SK-MEL-5 (cell line): ENCODE measurements around the gene UFC1. TPM values are rescaled to one million over a fixed set of nuclear protein-coding genes. Genes with fewer than 3 reads are reported as not detected.
A peak's percentile ranks its signal among the peaks of the same experiment; 100 is the strongest.
"Not testable (repeated sequence)": the region's sequence is repeated elsewhere in the genome, so short reads cannot be mapped to it uniquely, and the experiment has no call there.

Source experiments
- DNase-seq: peaks from one replicate; pipeline ENCODE4 v3.0.0-alpha.2; 2016; ENCODE audit warnings: low read depth, low spot score
- in situ Hi-C: cut with HindIII; loops from 2 replicates; pipeline ENCODE4 v1.10.0; 2016; ENCODE audit warnings: low sequenced_read_pairs, high pct_unique_total_duplicates, low pct_unique_long_range_greater_than_20kb
- polyA plus RNA-seq, 2 experiments: library from polyadenylated mRNA; depleted of rRNA; stranded (reverse); fragments of >200 nt; gene quantifications; 2 replicates each; pipeline ENCODE4 v1.2.3, GENCODE V29; 2015
- total RNA-seq: library from RNA; depleted of rRNA; stranded (reverse); fragments of >200 nt; shearing (Covaris generic); gene quantifications from 2 replicates; pipeline ENCODE4 v1.2.3, GENCODE V29; 2014; rRNA removed

Gene UFC1
- 87.4 and 89.2 TPM in 2 replicates for total RNA-seq
- polyA plus RNA-seq (2015; cell fraction: cytosol; rRNA removed) = 62.9 and 79.5 TPM in 2 replicates
- 20.3 and 34.0 TPM in 2 replicates for polyA plus RNA-seq (2015; cell fraction: nucleus; rRNA removed)

GRCh38 chr1:161153682-161154337, at the start of gene UFC1:
Gene UFC1 (plus strand): TSS chr1:161153978. CDS start chr1:161153998, 20 bp downstream.
- DNase-seq = peak; percentile 94
- in situ Hi-C loops = no loop called here

GRCh38 chr1:161106431-161106830, 47.3 kb upstream of the UFC1 start:
- in situ Hi-C loops = no loop called here
- no peak for DNase-seq

GRCh38 chr1:161111117-161111516, 42.7 kb upstream of the UFC1 start:
- no peak for DNase-seq
- in situ Hi-C loops = no loop called here

- in situ Hi-C loops = no loop called here
These were observed 42.3 kb upstream of the UFC1 start for GRCh38 chr1:161111527-161111926.

DNA sequence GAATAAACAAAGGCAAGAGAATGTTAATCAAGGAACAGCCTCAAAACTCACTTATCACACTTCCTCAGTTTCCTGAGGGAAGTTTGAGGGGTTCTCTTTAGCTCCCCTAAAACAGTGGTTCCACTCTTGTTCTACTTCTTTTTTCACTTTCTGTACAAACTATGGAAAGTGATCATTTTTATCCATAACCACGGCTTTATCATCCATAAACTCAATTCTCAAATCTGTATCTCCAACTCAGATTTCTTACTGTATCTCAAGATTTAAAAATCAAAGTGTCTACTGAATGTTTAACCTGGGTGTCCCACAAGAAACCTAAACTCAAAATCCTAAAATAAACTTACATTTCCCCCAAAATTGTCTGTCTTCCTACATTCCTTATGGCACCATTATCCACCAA, 39.9 kb upstream of the UFC1 start:
- in situ Hi-C loops = no loop called here
- no peak for DNase-seq

More at GRCh38 chr1:161111527-161111926, 42.3 kb upstream of the UFC1 start:
- no peak for DNase-seq

- in situ Hi-C loops = no loop called here
- no peak for DNase-seq
These were observed 39.2 kb upstream of the UFC1 start for GRCh38 chr1:161114556-161114955.

- in situ Hi-C loops = no loop called here
- peak; percentile 28 for DNase-seq
These were observed 38.6 kb upstream of the UFC1 start for GRCh38 chr1:161115132-161115711.

GRCh38 chr1:161115961-161116360, 37.8 kb upstream of the UFC1 start:
- DNase-seq, in situ Hi-C loops: not testable (repeated sequence)

DNA sequence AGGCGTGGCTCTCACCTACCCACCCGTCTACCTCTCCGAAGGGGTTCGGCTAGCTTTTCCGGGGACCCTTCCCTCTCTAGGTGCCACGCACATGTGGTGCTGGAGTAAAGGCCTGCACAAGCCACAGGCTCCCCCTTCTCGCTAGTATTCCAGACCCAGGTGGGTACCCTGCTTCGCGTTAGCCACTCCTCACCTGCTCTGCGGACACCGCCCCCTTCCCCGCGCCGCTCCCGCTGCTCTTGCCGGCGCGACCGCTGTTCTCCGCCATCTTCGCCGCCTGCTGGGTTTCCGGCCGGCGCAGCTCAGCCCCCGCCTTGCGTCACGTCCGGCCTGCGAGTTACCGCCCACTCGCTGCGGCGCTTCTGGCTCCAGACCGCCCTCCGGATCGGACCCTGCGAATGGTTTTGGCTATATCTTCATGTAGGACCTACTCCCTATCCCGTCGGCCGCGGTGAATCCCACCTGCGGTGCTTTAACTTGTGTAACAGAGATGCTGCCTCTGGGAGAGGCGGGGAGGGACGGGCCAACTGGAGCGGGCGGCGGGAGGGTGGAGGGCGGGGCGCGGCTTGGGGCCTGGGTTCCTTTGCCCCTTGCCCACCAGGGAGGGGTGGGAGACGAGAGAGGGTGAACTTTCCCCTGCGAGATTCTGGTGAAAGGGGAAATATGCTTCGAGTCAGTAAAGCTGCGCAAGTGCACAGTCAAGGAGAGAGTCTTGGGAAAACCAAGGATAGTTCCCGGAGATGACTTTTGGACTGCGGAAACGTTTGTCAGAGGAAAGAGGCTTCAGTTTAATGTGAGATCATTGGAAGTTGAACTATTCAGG, 35.8 kb upstream of the UFC1 start, which contains the start of the genes NIT1 and PFDN2:
NIT1 (plus strand) TSS at position 347 of the 823 bp plus-strand sequence; CDS start at position 419, 72 bp downstream.
PFDN2 (minus strand) TSS at position 279 of the 823 bp plus-strand sequence; CDS start at position 268, 11 bp downstream.
- in situ Hi-C loops = no loop called here
- peak; percentile 75 for DNase-seq

GRCh38 chr1:161119092-161119903, 34.5 kb upstream of the UFC1 start:
- DNase-seq = peak; percentile 90
- in situ Hi-C loops = no loop called here

GRCh38 chr1:161121042-161121650, 32.6 kb upstream of the UFC1 start:
- DNase-seq = no peak
- in situ Hi-C loops = no loop called here

GRCh38 chr1:161121834-161122233, 31.9 kb upstream of the UFC1 start:
- in situ Hi-C loops = no loop called here
- no peak for DNase-seq

DNA sequence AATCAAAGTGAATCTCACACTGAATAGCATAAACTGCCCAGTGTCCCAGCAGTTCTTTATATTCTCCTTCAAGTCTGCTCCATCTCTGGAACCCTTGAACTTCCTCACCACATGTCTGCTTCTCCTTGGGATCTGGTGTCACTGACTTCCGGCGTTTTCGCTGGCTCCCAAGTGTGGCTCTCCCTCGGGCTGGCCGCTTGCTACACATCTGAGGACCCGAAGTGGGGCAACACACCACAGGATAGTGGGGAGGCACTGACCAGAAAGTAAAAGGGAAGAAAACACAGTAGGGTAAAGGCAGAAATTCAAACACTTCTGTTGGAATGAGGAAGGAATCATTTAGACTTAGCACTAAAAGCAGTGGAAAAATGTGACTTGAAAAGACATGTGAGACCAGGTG, 30.8 kb upstream of the UFC1 start:
- no peak for DNase-seq
- in situ Hi-C loops = no loop called here

DNA sequence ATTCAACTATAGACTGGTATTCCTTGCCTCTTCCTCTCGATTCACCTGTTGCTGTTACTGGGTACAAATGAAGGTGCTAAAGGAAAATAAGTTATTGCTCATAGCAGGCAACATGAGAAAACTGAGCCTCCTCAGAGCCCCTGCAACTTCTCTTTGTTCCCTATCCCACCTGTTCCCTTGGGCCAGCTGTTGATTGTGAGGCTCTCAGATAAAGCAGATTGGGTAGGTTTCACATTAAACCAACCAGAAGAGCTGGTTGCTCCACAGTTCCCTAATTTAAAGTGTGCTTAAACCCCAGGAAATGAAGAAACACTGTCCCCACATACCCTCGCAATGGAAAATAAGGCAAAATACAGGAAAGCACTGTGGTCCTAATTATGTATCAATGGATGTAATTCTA, 26.1 kb upstream of the UFC1 start:
- no peak for DNase-seq
- in situ Hi-C loops = no loop called here

DNA sequence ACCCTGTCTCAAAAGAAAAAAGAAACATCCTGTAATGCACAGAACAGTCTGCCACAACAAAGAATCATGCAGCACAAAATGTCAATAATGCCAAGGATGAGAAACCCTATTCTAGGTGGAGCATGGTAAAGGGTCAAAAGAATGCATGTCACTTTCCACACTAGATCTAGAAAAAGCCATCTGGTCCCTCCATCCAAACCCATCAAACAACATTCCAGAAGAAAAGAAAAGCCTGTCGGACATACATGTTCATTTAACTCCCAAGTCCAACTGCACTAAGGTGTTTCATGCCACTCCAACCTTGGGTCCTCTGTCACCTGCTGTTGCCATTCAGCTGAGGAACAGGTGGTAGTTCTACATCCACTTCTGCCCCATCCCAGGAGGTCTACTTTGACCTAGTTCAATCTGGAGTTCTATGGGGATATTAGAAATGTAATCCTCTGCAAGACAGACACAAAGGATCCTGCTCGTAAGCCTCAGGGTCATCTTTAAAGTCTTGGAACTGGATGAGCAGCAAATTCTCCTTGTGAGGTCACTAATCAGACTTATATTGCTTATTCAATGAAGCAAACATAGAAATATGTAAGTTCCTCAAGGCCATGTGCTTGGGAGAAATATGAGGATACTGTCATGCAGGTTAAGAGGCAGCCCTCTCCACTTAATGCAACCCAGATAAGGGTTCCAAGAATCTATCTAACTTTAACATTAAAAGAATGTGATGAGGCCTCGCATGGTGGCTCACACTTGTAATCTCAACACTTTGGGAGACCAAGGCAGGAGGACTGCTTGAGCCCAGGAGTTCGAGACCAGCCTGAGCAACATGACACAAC, 25.0 kb upstream of the UFC1 start:
- in situ Hi-C loops = no loop called here

GRCh38 chr1:161130266-161130665, 23.5 kb upstream of the UFC1 start:
- in situ Hi-C loops = no loop called here
- DNase-seq = no peak

More for the DNA sequence above, 25.0 kb upstream of the UFC1 start:
- no peak for DNase-seq
